ENCODE measurements around the gene TRABD2A. TPM values are rescaled to one million over a fixed set of nuclear protein-coding genes. Genes with fewer than 3 reads are reported as not detected.
A peak's percentile ranks its signal among the peaks of the same experiment; 100 is the strongest.
"Not testable (repeated sequence)": the region's sequence is repeated elsewhere in the genome, so short reads cannot be mapped to it uniquely, and the experiment has no call there.

Gene TRABD2A
- total RNA-seq, 2 donors from 2014 or later: 10.3 TPM; not detected in 1

DNA sequence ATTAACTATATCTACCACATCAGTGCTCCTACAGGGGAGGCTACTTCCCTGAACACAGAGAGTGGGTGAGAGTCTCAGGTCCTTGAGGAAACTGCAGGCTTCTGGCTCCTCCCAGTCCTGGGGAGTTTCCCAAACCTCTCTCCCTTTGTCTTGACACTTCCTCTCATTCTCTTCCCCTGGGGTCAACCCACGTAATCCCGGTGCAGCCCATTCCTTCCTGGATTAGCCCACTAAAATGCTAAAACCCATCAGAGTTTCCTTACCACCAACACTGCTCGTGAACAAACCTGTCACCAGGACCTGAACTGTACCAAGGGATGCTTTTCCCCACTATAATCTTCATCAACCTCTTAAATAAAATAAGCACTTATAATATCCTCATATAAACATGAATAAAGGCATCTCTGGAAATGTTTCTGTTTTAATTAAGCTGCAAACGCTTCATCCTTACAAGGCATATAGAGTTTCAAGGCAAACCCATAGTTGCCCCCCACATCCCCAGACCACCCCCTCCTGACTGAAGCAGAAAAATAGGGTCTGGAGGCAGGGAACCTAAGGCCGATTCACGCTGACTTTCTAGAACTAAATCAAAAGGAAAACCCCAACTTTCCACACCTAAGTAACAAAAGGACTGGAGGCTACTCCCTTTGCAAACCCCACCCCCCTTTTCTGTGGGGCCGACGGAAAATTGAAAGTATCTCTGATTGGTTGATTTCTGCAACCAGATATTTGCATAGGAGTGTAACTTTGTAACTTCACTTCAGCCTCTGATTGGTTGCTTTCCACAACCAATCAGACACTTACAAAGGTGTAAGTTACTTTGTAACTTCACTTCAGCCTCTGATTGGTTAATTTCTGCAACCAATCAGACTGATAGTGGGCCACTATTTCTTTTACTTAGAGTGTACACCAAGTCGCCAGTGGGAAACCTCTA, 43.6 kb upstream of the TRABD2A start:
- intact Hi-C loops (cut with DNase I): loop anchor here (5.0 to 10.0 kb wide), 3 partner anchors 88 to 427 kb away; no protein-coding TSS in a partner anchor
- H3K27ac ChIP-seq: no peak overlapping the region
- no peaks in the 10 kb centered on the region for H3K36me3 ChIP-seq
- H3K27me3 ChIP-seq (replicated peaks; ENCODE audit: insufficient read depth): no peaks in the 10 kb centered on the region
- peaks cover 4% of the 10 kb centered on the region for H3K4me1 ChIP-seq (replicated peaks)
- H3K9me3 ChIP-seq: no peaks in the 10 kb centered on the region
- 64% methylated on average over 9 of the region's 9 CpGs for WGBS
- H3K4me3 ChIP-seq: no peak overlapping the region
- no peak for DNase-seq (ENCODE audit: low spot score)
- TF ChIP-seq POLR2AphosphoS5 (IDR thresholded peaks at IDR 0.05): no peak
- TF ChIP-seq, protein P1, sequence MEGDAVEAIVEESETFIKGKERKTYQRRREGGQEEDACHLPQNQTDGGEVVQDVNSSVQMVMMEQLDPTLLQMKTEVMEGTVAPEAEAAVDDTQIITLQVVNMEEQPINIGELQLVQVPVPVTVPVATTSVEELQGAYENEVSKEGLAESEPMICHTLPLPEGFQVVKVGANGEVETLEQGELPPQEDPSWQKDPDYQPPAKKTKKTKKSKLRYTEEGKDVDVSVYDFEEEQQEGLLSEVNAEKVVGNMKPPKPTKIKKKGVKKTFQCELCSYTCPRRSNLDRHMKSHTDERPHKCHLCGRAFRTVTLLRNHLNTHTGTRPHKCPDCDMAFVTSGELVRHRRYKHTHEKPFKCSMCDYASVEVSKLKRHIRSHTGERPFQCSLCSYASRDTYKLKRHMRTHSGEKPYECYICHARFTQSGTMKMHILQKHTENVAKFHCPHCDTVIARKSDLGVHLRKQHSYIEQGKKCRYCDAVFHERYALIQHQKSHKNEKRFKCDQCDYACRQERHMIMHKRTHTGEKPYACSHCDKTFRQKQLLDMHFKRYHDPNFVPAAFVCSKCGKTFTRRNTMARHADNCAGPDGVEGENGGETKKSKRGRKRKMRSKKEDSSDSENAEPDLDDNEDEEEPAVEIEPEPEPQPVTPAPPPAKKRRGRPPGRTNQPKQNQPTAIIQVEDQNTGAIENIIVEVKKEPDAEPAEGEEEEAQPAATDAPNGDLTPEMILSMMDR (IDR thresholded peaks at IDR 0.05): no peak
- TF ChIP-seq POLR2A (IDR thresholded peaks at IDR 0.05): no peak

- Histone ChIP-seq H3K4me3 (no peak overlapping the region), H3K9me3 (no peaks in the 10 kb centered on the region), H3K27me3 (replicated peaks; ENCODE audit: insufficient read depth) (no peaks in the 10 kb centered on the region), H3K36me3 (no peaks in the 10 kb centered on the region), H3K27ac (no peak overlapping the region), H3K4me1 (replicated peaks) (peaks cover 4% of the 10 kb centered on the region)
- TF ChIP-seq, protein P1 (IDR thresholded peaks at IDR 0.05): no peak
- TF ChIP-seq POLR2AphosphoS5 (IDR thresholded peaks at IDR 0.05) (no peak), POLR2A (IDR thresholded peaks at IDR 0.05) (no peak)
- no peak for DNase-seq (ENCODE audit: low spot score)
- intact Hi-C loops (cut with DNase I): loop anchor here (10.0 kb wide), 1 partner anchor 352 kb away; no protein-coding TSS in a partner anchor
Observed at GRCh38 chr2:84923009-84923408, 42.1 kb upstream of the TRABD2A start.

GRCh38 chr2:84919885-84920580, 39.1 kb upstream of the TRABD2A start:
- peak; percentile 69 for TF ChIP-seq POLR2AphosphoS5 (IDR thresholded peaks at IDR 0.05)
- TF ChIP-seq POLR2A (IDR thresholded peaks at IDR 0.05): no peak
- 10% methylated on average over 7 of the region's 7 CpGs for WGBS
- Histone ChIP-seq H3K36me3 (no peaks in the 10 kb centered on the region), H3K4me1 (replicated peaks) (no peaks in the 10 kb centered on the region), H3K9me3 (no peaks in the 10 kb centered on the region), H3K4me3 (no peak overlapping the region), H3K27ac (peak overlapping the region; percentile 52 to 64), H3K27me3 (replicated peaks; ENCODE audit: insufficient read depth) (no peaks in the 10 kb centered on the region)
- intact Hi-C loops (cut with DNase I): loop anchor here (10.0 kb wide), 1 partner anchor 355 kb away; no protein-coding TSS in a partner anchor
- no peak for DNase-seq (ENCODE audit: low spot score)

DNA sequence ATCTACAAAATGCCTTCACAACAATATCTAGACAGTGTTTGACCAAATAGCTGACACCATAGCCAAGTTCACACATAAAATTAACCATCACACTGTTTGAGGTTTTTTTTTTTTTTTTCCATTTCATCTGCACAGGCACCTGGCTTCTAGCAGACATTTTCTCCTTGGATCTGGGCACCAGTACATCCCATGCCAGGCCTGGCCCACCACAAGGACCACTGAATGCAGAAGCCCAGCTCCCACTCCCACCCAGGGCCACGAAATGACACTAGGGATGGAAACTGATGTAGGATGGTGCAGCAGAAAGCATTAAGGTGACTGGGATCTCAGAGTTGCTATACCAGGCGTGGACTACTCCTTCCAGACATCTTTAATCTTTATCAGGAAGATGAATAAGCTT, 37.5 kb upstream of the TRABD2A start:
- Histone ChIP-seq H3K4me3 (no peak overlapping the region), H3K27me3 (replicated peaks; ENCODE audit: insufficient read depth) (no peaks in the 10 kb centered on the region), H3K9me3 (no peaks in the 10 kb centered on the region), H3K36me3 (no peaks in the 10 kb centered on the region), H3K27ac (no peak overlapping the region), H3K4me1 (replicated peaks) (no peaks in the 10 kb centered on the region)
- intact Hi-C loops (cut with DNase I): no loop called here
- no peak for DNase-seq (ENCODE audit: low spot score)
- WGBS: 89% methylated on average over 2 of the region's 2 CpGs
- TF ChIP-seq, protein P1 (IDR thresholded peaks at IDR 0.05): no peak
- no peak for TF ChIP-seq POLR2A (IDR thresholded peaks at IDR 0.05)
- no peak for TF ChIP-seq POLR2AphosphoS5 (IDR thresholded peaks at IDR 0.05)

GRCh38 chr2:84917821-84918220, 36.9 kb upstream of the TRABD2A start:
- intact Hi-C loops (cut with DNase I); H3K27me3 ChIP-seq (replicated peaks; ENCODE audit: insufficient read depth); H3K36me3 ChIP-seq; DNase-seq (ENCODE audit: low spot score); H3K4me1 ChIP-seq (replicated peaks); H3K9me3 ChIP-seq; H3K27ac ChIP-seq; H3K4me3 ChIP-seq: not testable (repeated sequence)
- 82% methylated on average over 5 of the region's 5 CpGs for whole genome bisulfite sequencing

- 95% methylated on average over 24 of the region's 24 CpGs for WGBS
- intact Hi-C loops (cut with DNase I); H3K4me3 ChIP-seq; H3K27ac ChIP-seq; H3K4me1 ChIP-seq (replicated peaks); H3K9me3 ChIP-seq; H3K27me3 ChIP-seq (replicated peaks; ENCODE audit: insufficient read depth); H3K36me3 ChIP-seq; DNase-seq (ENCODE audit: low spot score): not testable (repeated sequence)
Observed at GRCh38 chr2:84915675-84916074, 34.8 kb upstream of the TRABD2A start.

Data from prostate gland (tissue), 2 donors.